GM20000 (cell line): ENCODE results near the gene ITGA8.

ENCODE experiments used
- DNase-seq: peaks from one replicate; pipeline ENCODE4 v3.0.0; 2012; ENCODE audit warnings: low spot score
- TF ChIP-seq, protein P1 (sequence below): IDR thresholded peaks from 2 replicates; pipeline ENCODE4 v1.5.1; 2012; ENCODE audit warnings: mild to moderate bottlenecking, control low read depth; ENCODE audit errors: extremely low read depth, missing control alignments

ITGA8 gene

DNA sequence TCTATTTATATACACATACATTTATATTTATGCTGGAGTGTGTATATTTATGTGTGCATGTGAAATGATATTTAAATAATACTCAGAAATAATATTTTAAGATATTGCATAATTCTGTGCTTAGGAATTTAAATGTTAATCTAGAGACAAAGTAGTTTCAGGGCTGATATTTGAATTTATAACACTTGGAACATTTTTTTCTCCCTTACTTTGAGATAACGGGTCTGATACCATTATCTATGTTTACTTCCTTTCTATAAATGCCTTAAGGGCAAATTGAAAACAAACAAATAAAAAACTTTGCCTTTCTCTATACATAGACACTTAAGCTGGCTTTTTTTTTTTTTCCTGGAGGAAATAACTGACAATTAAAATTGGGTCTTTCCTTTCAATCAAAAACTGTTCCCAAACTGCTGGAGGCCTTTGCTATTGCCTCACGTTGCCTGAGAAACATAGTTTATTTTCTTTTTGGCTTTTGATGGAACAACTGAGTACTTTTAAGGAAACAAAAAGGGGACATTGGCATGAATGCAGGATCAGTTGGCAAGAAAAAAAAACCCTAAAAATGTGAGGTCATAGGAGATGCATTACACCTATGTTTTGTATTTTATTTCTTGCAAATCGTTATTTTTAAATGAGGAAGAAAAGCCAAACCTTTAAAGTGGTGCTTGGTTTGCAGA, 98.7 kb downstream of the ITGA8 start:
- TF ChIP-seq, protein P1, sequence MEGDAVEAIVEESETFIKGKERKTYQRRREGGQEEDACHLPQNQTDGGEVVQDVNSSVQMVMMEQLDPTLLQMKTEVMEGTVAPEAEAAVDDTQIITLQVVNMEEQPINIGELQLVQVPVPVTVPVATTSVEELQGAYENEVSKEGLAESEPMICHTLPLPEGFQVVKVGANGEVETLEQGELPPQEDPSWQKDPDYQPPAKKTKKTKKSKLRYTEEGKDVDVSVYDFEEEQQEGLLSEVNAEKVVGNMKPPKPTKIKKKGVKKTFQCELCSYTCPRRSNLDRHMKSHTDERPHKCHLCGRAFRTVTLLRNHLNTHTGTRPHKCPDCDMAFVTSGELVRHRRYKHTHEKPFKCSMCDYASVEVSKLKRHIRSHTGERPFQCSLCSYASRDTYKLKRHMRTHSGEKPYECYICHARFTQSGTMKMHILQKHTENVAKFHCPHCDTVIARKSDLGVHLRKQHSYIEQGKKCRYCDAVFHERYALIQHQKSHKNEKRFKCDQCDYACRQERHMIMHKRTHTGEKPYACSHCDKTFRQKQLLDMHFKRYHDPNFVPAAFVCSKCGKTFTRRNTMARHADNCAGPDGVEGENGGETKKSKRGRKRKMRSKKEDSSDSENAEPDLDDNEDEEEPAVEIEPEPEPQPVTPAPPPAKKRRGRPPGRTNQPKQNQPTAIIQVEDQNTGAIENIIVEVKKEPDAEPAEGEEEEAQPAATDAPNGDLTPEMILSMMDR, result no peak
- no peak for DNase-seq

DNA sequence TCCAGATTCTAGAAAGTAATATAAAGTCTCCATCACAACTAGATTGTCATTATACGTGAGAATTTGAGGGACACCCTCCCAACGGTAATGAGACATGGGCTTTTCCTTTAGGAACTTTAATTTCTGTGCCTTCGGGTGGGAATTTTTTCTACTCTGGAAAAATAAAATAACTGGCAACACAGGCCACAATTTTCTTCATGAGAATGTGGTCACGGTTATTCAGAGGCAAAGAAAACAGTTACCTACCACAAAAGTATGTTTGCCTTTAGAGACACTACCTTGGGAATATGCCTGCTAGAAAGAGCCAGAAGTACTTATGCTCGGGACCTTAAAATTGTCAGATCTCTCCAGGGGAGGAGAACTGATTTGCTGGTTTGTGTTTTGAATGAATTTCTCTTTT, 99.4 kb downstream of the ITGA8 start:
- TF ChIP-seq, protein P1, result no peak
- DNase-seq, result no peak

DNA sequence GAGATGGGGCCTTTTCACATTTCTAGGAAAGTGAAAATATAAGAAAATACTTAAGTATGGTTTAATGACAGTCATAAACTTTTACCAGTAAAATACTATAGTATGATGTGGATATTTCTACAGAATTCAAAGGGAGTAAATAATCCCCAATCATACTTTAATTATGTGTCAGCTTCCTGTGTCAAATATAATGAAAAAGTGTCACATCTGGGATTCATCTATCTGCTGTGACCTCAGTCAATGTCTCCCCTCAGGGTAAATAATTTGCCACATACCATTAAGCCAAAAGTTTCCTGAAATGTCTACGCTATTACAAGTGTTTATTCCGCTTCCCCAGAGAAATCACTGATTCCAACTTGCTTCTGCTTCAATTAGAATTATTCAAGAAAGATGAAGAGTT, 110.5 kb downstream of the ITGA8 start:
- TF ChIP-seq, protein P1, result no peak
- DNase-seq, result no peak

DNA sequence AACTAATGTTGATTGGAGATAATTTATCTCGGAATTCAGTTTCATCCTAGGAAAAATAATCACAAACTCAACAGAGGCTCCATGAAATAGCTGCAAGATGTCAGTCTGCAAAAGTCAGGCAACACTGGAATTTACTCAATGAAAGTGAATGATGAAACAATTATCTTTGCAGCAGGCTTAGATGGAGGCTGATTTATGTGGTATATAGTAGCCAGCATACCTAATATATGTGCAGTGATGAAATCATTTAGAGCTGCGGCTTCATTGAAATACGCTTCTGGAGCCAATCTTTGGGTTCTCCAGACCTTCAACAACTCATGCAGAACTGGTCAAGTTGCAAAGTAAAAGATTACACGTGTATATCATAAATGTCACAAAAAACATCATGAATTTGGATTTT, 113.3 kb downstream of the ITGA8 start:
- no peak for DNase-seq
- TF ChIP-seq, protein P1, result no peak

DNA sequence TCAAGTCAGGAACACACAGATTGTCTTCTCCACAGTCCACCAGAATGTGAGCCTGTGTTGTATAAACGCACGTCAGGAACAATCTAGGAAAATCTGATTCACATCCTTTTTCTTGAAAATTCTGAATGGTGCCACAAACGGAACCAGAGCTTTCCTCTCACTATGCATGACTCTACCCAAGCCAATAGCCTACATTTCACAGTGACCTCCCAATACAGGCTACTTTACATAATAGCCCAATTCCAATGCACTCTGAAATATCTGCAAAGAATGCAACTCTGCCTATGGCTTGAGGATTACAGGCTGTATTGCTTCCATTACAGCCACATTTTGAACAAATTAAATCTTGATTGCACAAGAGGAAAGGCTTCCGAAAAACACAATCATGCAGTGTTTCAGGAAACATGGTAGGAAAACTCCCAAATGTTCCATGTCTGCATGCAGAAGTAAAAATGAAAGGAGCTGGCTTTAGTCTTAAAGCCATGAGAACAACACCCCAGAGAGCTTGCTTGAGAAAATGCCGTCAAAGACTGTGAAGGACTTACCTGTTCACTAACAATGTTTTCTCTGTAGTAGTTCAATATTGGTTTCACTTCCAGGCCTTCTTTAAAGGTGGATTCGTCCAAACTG, 113.9 kb downstream of the ITGA8 start:
- no peak for DNase-seq
- TF ChIP-seq, protein P1, result no peak

DNA sequence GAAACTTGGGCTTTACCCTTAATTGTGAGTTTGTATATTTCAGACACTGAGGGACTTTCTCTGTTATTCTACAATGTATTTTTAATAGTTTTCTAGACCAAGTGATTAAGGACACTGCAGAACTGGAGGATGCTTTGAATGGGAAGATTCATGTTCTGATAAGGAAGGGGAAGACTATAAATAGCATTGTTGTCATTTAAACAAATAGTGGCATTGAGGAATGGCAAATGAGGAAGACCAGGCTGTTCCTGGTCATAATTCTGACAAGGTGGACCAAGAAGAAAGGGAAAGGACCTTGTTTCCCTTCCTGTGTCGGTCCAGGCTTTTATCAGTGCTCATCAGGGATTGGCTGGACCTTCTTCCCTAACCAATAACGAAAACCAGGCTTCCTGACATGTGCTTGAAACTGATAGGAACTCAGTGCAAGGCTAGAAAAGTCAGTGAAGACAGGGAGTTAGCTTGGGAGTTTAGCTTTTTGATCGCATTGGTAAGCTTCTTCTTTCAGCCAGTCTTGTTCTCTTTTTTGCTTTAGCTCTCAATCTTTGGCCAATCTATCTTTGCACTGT, 116.2 kb downstream of the ITGA8 start:
- TF ChIP-seq, protein P1, result no peak
- no peak for DNase-seq

DNA sequence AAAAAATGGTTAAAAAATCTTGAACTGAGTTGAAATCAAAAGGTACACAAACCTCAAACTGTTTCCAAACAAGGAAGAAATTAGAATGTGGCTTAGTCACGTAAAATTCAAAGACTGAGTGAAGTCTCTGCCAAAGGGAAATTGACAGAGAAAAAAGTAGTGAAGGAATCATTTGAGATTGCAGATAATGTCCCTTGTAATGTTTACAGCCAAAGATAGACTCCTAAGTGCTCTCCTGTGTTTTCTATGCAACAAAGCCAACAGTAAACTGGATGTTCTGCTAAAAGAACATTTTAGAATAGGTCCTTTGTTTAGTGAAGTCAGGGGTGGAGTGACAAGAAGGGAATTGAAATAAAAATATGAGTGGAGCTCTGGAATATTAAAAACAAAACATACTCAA, 117.9 kb downstream of the ITGA8 start:
- TF ChIP-seq, protein P1, result no peak
- no peak for DNase-seq
